IMR-90 (cell line): Measurements from ENCODE around the gene MCM6. TPM values are rescaled to one million over a fixed set of nuclear protein-coding genes. Genes with fewer than 3 reads are reported as not detected.

Source experiments
- ATAC-seq: fragments of 200-7000 bp; cut with Tn5 transposase; 2 replicates; pipeline ENCODE4 v1.9.1; 2020; ENCODE audit warnings: low read depth, mild to moderate bottlenecking, moderate library complexity
- BruUV-seq: library from RNA; stranded (reverse); fragments of 400-500 nt; replicated peaks from 2 replicates; lab custom pipeline; 2021; lab: Mats Ljungman, UMichigan
- CTCF ChIA-PET: fragments of 300-600 bp; formaldehyde crosslinking; extraction: SDS; loops from one replicate; lab custom pipeline; 2021; ENCODE audit warnings: antibody characterized with exemption; lab: Yijun Ruan, JAX
- POLR2A ChIA-PET: fragments of 300-600 bp; sonication (Branson Sonifier 250); formaldehyde crosslinking; loops from one replicate; lab custom pipeline; 2022; ENCODE audit warnings: antibody characterized with exemption; ENCODE audit not compliant: unreplicated experiment; lab: Charles Lee
- DNase-seq: peaks from one replicate; pipeline ENCODE4 v3.0.0; 2013
- H2AFZ ChIP-seq: replicated peaks from 2 replicates; pipeline ENCODE3; 2013; ENCODE audit warnings: low read length, mild to moderate bottlenecking; ENCODE audit not compliant: poor library complexity
- H2AK5ac ChIP-seq: 2 replicates; pipeline ENCODE4 v1.6.1; 2013; ENCODE audit warnings: low read depth, low read length, inconsistent platforms
- H2AK9ac ChIP-seq: replicated peaks from 2 replicates; pipeline ENCODE3; 2013; ENCODE audit warnings: mild to moderate bottlenecking, low read depth, low read length, moderate library complexity; ENCODE audit not compliant: poor library complexity
- H2BK120ac ChIP-seq: 2 replicates; pipeline ENCODE4 v1.6.1; 2013; ENCODE audit warnings: low read depth, low read length, inconsistent platforms
- H2BK15ac ChIP-seq: 3 replicates; pipeline ENCODE4 v1.6.1; 2013; ENCODE audit warnings: low read depth, low read length, inconsistent platforms
- H2BK20ac ChIP-seq: 2 replicates; pipeline ENCODE4 v1.6.1; 2013; ENCODE audit warnings: low read depth, mild to moderate bottlenecking, inconsistent platforms, low read length, moderate library complexity
- H2BK5ac ChIP-seq: 2 replicates; pipeline ENCODE4 v1.6.1; 2013; ENCODE audit warnings: mild to moderate bottlenecking, low read depth, low read length, inconsistent platforms; ENCODE audit not compliant: poor library complexity, severe bottlenecking
- H3K14ac ChIP-seq: replicated peaks from 2 replicates; pipeline ENCODE4 v1.6.1; 2013; ENCODE audit warnings: low read depth, low read length, inconsistent platforms
- H3K18ac ChIP-seq: 2 replicates; pipeline ENCODE4 v1.6.1; 2013; ENCODE audit warnings: low read depth, low read length, control low read depth
- H3K23ac ChIP-seq: 2 replicates; pipeline ENCODE4 v1.6.1; 2013; ENCODE audit warnings: low read depth, low read length, inconsistent platforms
- H3K27ac ChIP-seq: 2 replicates; pipeline ENCODE4 v1.5.1; 2013; ENCODE audit warnings: mild to moderate bottlenecking, control low read depth, low read length; ENCODE audit not compliant: insufficient read depth
- H3K27me3 ChIP-seq: 2 replicates; pipeline ENCODE4 v1.6.1; 2013; ENCODE audit warnings: low read length; ENCODE audit not compliant: control insufficient read depth, insufficient read depth
- H3K36me3 ChIP-seq: 2 replicates; pipeline ENCODE4 v1.6.1; 2013; ENCODE audit warnings: low read length, mixed read lengths; ENCODE audit not compliant: control insufficient read depth, insufficient read depth
- H3K4ac ChIP-seq: 2 replicates; pipeline ENCODE4 v1.6.1; 2013; ENCODE audit warnings: low read depth, low read length, inconsistent platforms
- H3K4me1 ChIP-seq: 2 replicates; pipeline ENCODE4 v1.6.1; 2013; ENCODE audit warnings: low read length, mixed read lengths; ENCODE audit not compliant: control insufficient read depth, insufficient read depth
- H3K4me2 ChIP-seq: 2 replicates; pipeline ENCODE4 v1.6.1; 2013; ENCODE audit warnings: low read depth, mild to moderate bottlenecking, control low read depth, low read length, moderate library complexity
- H3K4me3 ChIP-seq: 2 replicates; pipeline ENCODE4 v1.5.1; 2013; ENCODE audit warnings: low read depth, mild to moderate bottlenecking, control low read depth, low read length, moderate library complexity; ENCODE audit not compliant: insufficient read depth
- H3K56ac ChIP-seq: 2 replicates; pipeline ENCODE4 v1.6.1; 2013; ENCODE audit warnings: low read length, inconsistent platforms; ENCODE audit not compliant: insufficient read depth; ENCODE audit errors: extremely low read depth
- H3K79me1 ChIP-seq, 2 experiments: 2 replicates each; pipeline ENCODE4 v1.6.1; 2013; ENCODE audit warnings: low read length in 2 of 2, inconsistent platforms in 1 of 2, low read depth in 1 of 2
- H3K9ac ChIP-seq: 2 replicates; pipeline ENCODE4 v1.6.1; 2013; ENCODE audit warnings: low read depth, low read length, control low read depth
- H3K9me1 ChIP-seq: 2 replicates; pipeline ENCODE4 v1.6.1; 2013; ENCODE audit warnings: low read length, inconsistent platforms; ENCODE audit not compliant: insufficient read depth
- H3K9me3 ChIP-seq: 2 replicates; pipeline ENCODE4 v1.6.1; 2013; ENCODE audit warnings: low read length; ENCODE audit not compliant: control insufficient read depth, insufficient read depth
- H4K20me1 ChIP-seq: 2 replicates; pipeline ENCODE4 v1.6.1; 2013; ENCODE audit warnings: low read length, inconsistent platforms; ENCODE audit not compliant: insufficient read depth
- H4K5ac ChIP-seq: 2 replicates; pipeline ENCODE4 v1.6.1; 2013; ENCODE audit warnings: mild to moderate bottlenecking, low read depth, low read length, control low read depth
- H4K8ac ChIP-seq, 2 experiments: 2 replicates each; pipeline ENCODE4 v1.6.1; 2013; ENCODE audit warnings: low read depth in 2 of 2, low read length in 2 of 2, control low read depth in 1 of 2, inconsistent platforms in 1 of 2
- H4K91ac ChIP-seq: 2 replicates; pipeline ENCODE4 v1.6.1; 2013; ENCODE audit warnings: low read depth, low read length, inconsistent platforms; ENCODE audit not compliant: insufficient read depth
- BHLHE40 ChIP-seq: fragments of 150-350 bp; IDR thresholded peaks from 2 replicates; pipeline ENCODE4 v1.6.1; 2016; ENCODE audit warnings: mild to moderate bottlenecking, low read depth, low read length
- CEBPB ChIP-seq: IDR thresholded peaks from 2 replicates; pipeline ENCODE4 v1.6.1; 2012; ENCODE audit warnings: low read depth, low read length, improper control_type of control experiment
- CHD1 ChIP-seq: IDR thresholded peaks from 2 replicates; pipeline ENCODE4 v1.6.1; 2012; ENCODE audit warnings: low read depth, low read length, improper control_type of control experiment
- CTCF ChIP-seq: conservative IDR thresholded peaks from 2 replicates; pipeline ENCODE4 v1.5.1; 2012; ENCODE audit warnings: mild to moderate bottlenecking, low read depth, low read length, improper control_type of control experiment
- ELK1 ChIP-seq: fragments of 150-350 bp; IDR thresholded peaks from 2 replicates; pipeline ENCODE4 v1.6.1; 2016; ENCODE audit warnings: low read depth, mild to moderate bottlenecking, low read length, moderate library complexity, borderline replicate concordance
- FOS ChIP-seq: fragments of 150-350 bp; IDR thresholded peaks from 2 replicates; pipeline ENCODE4 v1.6.1; 2016; ENCODE audit warnings: low read depth, low read length
- MAFK ChIP-seq: IDR thresholded peaks from 2 replicates; pipeline ENCODE4 v1.6.1; 2012; ENCODE audit warnings: low read depth, low read length, improper control_type of control experiment
- MAZ ChIP-seq: IDR thresholded peaks from 2 replicates; pipeline ENCODE4 v1.6.1; 2012; ENCODE audit warnings: low read depth, mild to moderate bottlenecking, low read length, improper control_type of control experiment, moderate library complexity, borderline replicate concordance
- MXI1 ChIP-seq: IDR thresholded peaks from 2 replicates; pipeline ENCODE4 v1.6.1; 2012; ENCODE audit warnings: low read depth, mild to moderate bottlenecking, low read length, moderate library complexity, borderline replicate concordance
- NFE2L2 ChIP-seq: fragments of 150-350 bp; IDR thresholded peaks from 2 replicates; pipeline ENCODE4 v1.6.1; 2016; ENCODE audit warnings: low read depth, mild to moderate bottlenecking, low read length
- POLR2A ChIP-seq: IDR thresholded peaks from 2 replicates; pipeline ENCODE4 v1.6.1; 2012; ENCODE audit warnings: mild to moderate bottlenecking, low read depth, low read length
- RAD21 ChIP-seq: IDR thresholded peaks from 2 replicates; pipeline ENCODE4 v1.6.1; 2012; ENCODE audit warnings: low read length, improper control_type of control experiment
- RCOR1 ChIP-seq: IDR thresholded peaks from 2 replicates; pipeline ENCODE4 v1.6.1; 2012; ENCODE audit warnings: mild to moderate bottlenecking, low read length, improper control_type of control experiment; ENCODE audit not compliant: insufficient replicate concordance
- RFX5 ChIP-seq: IDR thresholded peaks from 2 replicates; pipeline ENCODE4 v1.8.0; 2012; ENCODE audit warnings: low read depth, mild to moderate bottlenecking, low read length, moderate library complexity
- SMC3 ChIP-seq: fragments of 150-350 bp; IDR thresholded peaks from 2 replicates; pipeline ENCODE4 v1.6.1; 2016; ENCODE audit warnings: low read depth, mild to moderate bottlenecking, antibody characterized with exemption, low read length, moderate library complexity
- USF2 ChIP-seq: fragments of 150-350 bp; IDR thresholded peaks from 2 replicates; pipeline ENCODE4 v1.6.1; 2017; ENCODE audit warnings: mild to moderate bottlenecking, antibody characterized with exemption, low read length, low read depth
- WGBS, 2 experiments: methylation state at CpG; one replicate each; pipeline versions ENCODE4 v1.1.5 to v1.1.7; 2013; ENCODE audit warnings: missing lambda C conversion rate in 2 of 2; ENCODE audit not compliant: insufficient read length in 1 of 2; ENCODE audit errors: extremely low coverage in 2 of 2; 5-methylcytosine and 5-hydroxymethylcytosine counted together
- dilution Hi-C: fragments of 300-500 bp; cut with HindIII; formaldehyde crosslinking; loops from one replicate; pipeline ENCODE4 v1.14.3; 2018; ENCODE audit warnings: low sequenced_read_pairs; ENCODE audit not compliant: unreplicated experiment
- in situ Hi-C: fragments of 300-500 bp; cut with MboI; formaldehyde crosslinking; loops from 3 replicates; pipeline ENCODE4 v1.14.3; 2019; ENCODE audit warnings: low sequenced_read_pairs, inconsistent platforms, mixed read lengths
- intact Hi-C: fragments of 100-400 bp; cut with micrococcal nuclease; formaldehyde crosslinking; loops from 2 replicates; pipeline ENCODE4 v1.10.0; 2022
- polyA plus RNA-seq, 3 experiments: library from polyadenylated mRNA; depleted of rRNA; stranded (reverse); fragments of >200 nt; gene quantifications; 2 replicates each; pipeline ENCODE4 v1.2.3, GENCODE V29; 2012; ENCODE audit warnings: low replicate concordance in 1 of 3
- total RNA-seq: library from RNA; depleted of rRNA; stranded (reverse); fragments of >200 nt; gene quantifications from 2 replicates; pipeline ENCODE4 v1.2.3, GENCODE V29; 2012

Gene MCM6
- total and polyA plus RNA-seq, 2 of the 4 experiments (the other 2 are of a cell fraction) = 21.4 to 29.6 TPM

- Histone ChIP-seq H3K36me3 (peaks cover 16% of the 10 kb centered on the region), H3K9ac (no peak overlapping the region), H4K91ac (no peak overlapping the region), H3K23ac (no peak overlapping the region), H3K56ac (no peak overlapping the region), H3K4ac (no peak overlapping the region), H4K8ac (no peak overlapping the region), H3K27ac (no peak overlapping the region), H3K9me1 (peaks cover 5% of the 10 kb centered on the region), H2BK120ac (no peak overlapping the region), H3K4me3 (no peak overlapping the region), H4K5ac (no peak overlapping the region), H2AK9ac (no peak overlapping the region), H2BK15ac (no peak overlapping the region), H3K4me2 (no peak overlapping the region), H2AFZ (no peak overlapping the region), H3K27me3 (no peaks in the 10 kb centered on the region), H3K9me3 (no peaks in the 10 kb centered on the region), H3K18ac (no peak overlapping the region), H2BK5ac (no peak overlapping the region), H2AK5ac (no peak overlapping the region), H3K14ac (no peak overlapping the region), H3K4me1 (no peaks in the 10 kb centered on the region), H2BK20ac (no peak overlapping the region), H4K20me1 (no peaks in the 10 kb centered on the region), H3K79me1 (0 out of 4 replicates have a peak, but pooled peaks cover 0 to 4% of the 10 kb centered on the region in 2 experiments)
- BruUV-seq = no TSS peak
- no peak for ATAC-seq
- intact Hi-C loops (no loop called here), in situ Hi-C loops (no loop called here), dilution Hi-C loops (no loop called here)
- CTCF ChIA-PET = no interaction called here
- TF ChIP-seq ELK1 (no peak), MXI1 (no peak), SMC3 (no peak), MAFK (no peak), RCOR1 (no peak), MAZ (no peak), CTCF (no peak), RFX5 (no peak), BHLHE40 (no peak), CEBPB (no peak), FOS (no peak), NFE2L2 (no peak), POLR2A (no peak), RAD21 (no peak), CHD1 (no peak), USF2 (no peak)
- no peak for DNase-seq
- no CpG with 5 or more reads among the region's 4 CpGs for WGBS, 2 experiments
- POLR2A ChIA-PET = no interaction called here
Measured at GRCh38 chr2:135862718-135863117, 13.5 kb downstream of the MCM6 start.
